ENCODE results near the gene TLE4. TPM values are rescaled to one million over a fixed set of nuclear protein-coding genes. Genes with fewer than 3 reads are reported as not detected.
"Not testable (repeated sequence)": the region's sequence is repeated elsewhere in the genome, so short reads cannot be mapped to it uniquely, and the experiment has no call there.

TLE4 gene
- total and polyA plus RNA-seq, 8 donors, result 6.2 to 85.2 (median 22.0) TPM

DNA sequence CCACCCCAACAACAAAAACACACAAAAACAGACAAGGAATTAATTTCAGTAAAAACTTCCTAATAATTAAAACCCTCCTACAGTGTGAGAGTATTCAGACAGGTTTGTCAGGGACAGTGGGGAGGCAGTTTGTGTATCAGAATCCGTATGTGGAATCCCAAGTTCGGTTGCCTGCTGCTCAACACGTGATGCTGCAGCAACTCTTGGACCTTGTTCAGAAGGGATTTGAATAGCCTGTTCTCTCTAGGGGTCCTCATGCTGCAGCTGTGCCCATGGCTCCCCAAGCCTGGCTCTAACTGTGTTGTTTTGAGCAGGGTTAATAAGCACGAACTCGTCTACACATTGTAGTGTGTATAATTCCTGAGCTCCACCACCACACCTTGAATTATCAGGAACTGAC, 28.7 kb downstream of the TLE4 start:
- Histone ChIP-seq H3K27ac (no peak overlapping the region), H3K36me3 (peaks cover 0 to 7% (median 0%) of the 10 kb centered on the region in 4 donors), H3K27me3 (no peaks in the 10 kb centered on the region), H3K4me3 (no peak overlapping the region), H3K4me1 (peaks cover 0 to 43% (median 13%) of the 10 kb centered on the region in 4 donors), H3K9me3 (peaks cover 0 to 8% (median 8%) of the 10 kb centered on the region in 4 donors)
- intact Hi-C loops (cut with DNase I; ENCODE audit: low total_unique reads), result no loop called here
- 79 to 92% (median 88%) methylated on average over 5 of the region's 5 CpGs for WGBS, 5 donors
- no peak for TF ChIP-seq POLR2AphosphoS5 (IDR thresholded peaks at IDR 0.05)
- no peak for TF ChIP-seq POLR2A (IDR thresholded peaks at IDR 0.05)
- TF ChIP-seq EP300 (IDR thresholded peaks at IDR 0.05), result no peak
- TF ChIP-seq, protein P1, sequence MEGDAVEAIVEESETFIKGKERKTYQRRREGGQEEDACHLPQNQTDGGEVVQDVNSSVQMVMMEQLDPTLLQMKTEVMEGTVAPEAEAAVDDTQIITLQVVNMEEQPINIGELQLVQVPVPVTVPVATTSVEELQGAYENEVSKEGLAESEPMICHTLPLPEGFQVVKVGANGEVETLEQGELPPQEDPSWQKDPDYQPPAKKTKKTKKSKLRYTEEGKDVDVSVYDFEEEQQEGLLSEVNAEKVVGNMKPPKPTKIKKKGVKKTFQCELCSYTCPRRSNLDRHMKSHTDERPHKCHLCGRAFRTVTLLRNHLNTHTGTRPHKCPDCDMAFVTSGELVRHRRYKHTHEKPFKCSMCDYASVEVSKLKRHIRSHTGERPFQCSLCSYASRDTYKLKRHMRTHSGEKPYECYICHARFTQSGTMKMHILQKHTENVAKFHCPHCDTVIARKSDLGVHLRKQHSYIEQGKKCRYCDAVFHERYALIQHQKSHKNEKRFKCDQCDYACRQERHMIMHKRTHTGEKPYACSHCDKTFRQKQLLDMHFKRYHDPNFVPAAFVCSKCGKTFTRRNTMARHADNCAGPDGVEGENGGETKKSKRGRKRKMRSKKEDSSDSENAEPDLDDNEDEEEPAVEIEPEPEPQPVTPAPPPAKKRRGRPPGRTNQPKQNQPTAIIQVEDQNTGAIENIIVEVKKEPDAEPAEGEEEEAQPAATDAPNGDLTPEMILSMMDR (IDR thresholded peaks at IDR 0.05), result no peak
- no peak for DNase-seq

DNA sequence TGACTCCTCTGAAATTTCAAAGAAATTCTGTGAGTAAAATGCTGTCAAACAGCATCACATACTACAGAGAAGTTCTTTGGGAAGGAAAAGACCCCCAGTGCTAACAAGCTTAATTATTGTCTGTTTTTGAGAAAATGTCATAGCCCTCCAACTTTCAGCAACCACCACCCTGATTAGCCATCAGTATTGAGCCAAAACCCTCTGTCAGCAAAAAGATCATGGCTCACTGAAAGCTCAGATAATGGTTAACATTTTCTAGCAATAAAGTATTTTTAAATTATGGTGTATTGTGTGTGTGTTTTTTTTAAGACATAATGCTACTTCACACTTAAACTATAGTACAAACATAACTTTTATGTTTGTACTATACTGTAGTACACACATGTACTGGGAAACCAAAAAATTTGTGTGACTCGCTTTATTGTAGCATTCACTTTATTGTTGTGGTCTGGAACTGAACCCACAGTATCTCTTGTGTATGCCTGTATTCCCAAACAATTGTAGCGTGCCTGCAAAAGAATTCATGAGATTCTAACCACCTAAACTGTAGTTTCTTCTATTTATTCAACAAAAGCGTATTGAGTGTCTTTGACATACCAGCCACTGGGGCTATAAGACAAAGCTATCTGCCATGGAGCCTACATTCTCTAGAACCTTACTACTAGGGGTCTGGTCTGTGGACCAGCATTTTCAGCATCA, 31.6 kb downstream of the TLE4 start:
- peaks cover 0 to 33% (median 14%) of the 10 kb centered on the region in 4 donors for H3K4me1 ChIP-seq
- no peak for DNase-seq
- H3K4me3 ChIP-seq, result no peak overlapping the region
- 95 to 99% (median 97%) methylated on average over 3 of the region's 3 CpGs for WGBS, 5 donors
- H3K27me3 ChIP-seq, result no peaks in the 10 kb centered on the region
- H3K9me3 ChIP-seq, result peaks cover 0 to 8% (median 8%) of the 10 kb centered on the region in 4 donors
- no peak overlapping the region for H3K27ac ChIP-seq
- intact Hi-C loops (cut with DNase I; ENCODE audit: low total_unique reads), result no loop called here
- H3K36me3 ChIP-seq, result peaks cover 0 to 7% (median 0%) of the 10 kb centered on the region in 4 donors
- TF ChIP-seq, protein P1 (IDR thresholded peaks at IDR 0.05), result no peak
- TF ChIP-seq POLR2AphosphoS5 (IDR thresholded peaks at IDR 0.05) (no peak), POLR2A (IDR thresholded peaks at IDR 0.05) (no peak), EP300 (IDR thresholded peaks at IDR 0.05) (no peak)

DNA sequence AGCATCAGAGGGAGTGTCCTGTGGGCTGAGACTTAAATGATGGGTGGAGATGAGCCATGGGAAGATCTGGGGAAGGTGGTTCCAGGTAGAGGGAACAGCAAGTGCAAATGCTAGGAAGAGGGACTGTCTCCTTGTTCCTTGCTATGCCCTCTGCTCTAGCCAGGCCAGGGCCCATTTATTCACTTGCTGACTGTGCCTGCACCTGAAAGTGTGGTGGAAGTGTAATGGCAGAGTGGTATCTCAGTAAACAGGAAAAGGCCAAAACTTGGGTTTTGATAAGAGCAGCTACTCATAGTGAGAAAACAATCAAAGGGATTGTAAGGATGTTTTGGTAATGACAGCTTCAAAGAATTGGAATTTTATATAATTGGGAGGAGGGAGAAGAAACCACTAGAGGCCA, 32.4 kb downstream of the TLE4 start:
- TF ChIP-seq POLR2AphosphoS5 (IDR thresholded peaks at IDR 0.05), result no peak
- no peak for TF ChIP-seq POLR2A (IDR thresholded peaks at IDR 0.05)
- TF ChIP-seq, protein P1 (IDR thresholded peaks at IDR 0.05), result no peak
- peaks cover 0 to 28% (median 10%) of the 10 kb centered on the region in 4 donors for H3K4me1 ChIP-seq
- intact Hi-C loops (cut with DNase I; ENCODE audit: low total_unique reads), result no loop called here
- no peak overlapping the region for H3K4me3 ChIP-seq
- peaks cover 0 to 8% (median 8%) of the 10 kb centered on the region in 4 donors for H3K9me3 ChIP-seq
- no peak for DNase-seq
- no peak overlapping the region for H3K27ac ChIP-seq
- no peaks in the 10 kb centered on the region for H3K27me3 ChIP-seq
- H3K36me3 ChIP-seq, result peaks cover 0 to 7% (median 0%) of the 10 kb centered on the region in 4 donors

DNA sequence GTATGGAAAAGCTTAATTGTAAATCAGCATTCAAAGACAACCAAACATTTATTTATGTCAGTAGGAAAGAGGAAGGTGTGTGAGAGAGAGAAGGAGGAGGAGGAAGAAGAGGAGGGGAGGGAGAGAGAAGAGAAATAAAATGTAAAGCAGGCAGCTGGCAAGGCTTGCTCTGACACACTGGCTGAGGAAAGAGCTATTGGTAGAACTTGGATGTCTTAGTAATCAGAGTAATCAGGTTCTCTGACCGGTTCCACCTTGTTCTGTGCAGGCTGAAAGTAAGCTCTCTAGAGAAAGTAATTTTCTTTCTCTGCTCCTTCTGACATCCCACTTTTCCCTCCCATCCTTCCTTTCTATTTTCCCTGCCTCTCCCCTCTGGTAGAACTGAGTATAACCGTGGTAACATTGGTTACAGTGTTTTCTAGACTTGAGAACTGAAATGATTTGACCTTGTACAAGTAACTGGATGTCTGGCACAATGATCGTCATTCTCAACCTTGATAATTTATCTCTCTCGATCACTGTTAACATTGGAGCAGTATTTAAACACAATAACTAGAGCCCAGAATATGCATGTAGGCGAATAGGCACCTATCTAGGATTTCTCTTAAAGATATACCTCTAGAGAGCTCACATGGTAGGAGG, 33.3 kb downstream of the TLE4 start:
- Histone ChIP-seq H3K4me1 (peaks cover 0 to 31% (median 13%) of the 10 kb centered on the region in 4 donors), H3K4me3 (no peak overlapping the region), H3K9me3 (peaks cover 0 to 8% (median 8%) of the 10 kb centered on the region in 4 donors), H3K27me3 (no peaks in the 10 kb centered on the region), H3K27ac (peak overlapping the region in 1 of 5 donors; percentile 25), H3K36me3 (peaks cover 0 to 7% (median 0%) of the 10 kb centered on the region in 4 donors)
- intact Hi-C loops (cut with DNase I; ENCODE audit: low total_unique reads), result no loop called here
- TF ChIP-seq POLR2AphosphoS5 (IDR thresholded peaks at IDR 0.05), result no peak
- no peak for TF ChIP-seq POLR2A (IDR thresholded peaks at IDR 0.05)
- TF ChIP-seq EP300 (IDR thresholded peaks at IDR 0.05), result no peak
- TF ChIP-seq, protein P1 (IDR thresholded peaks at IDR 0.05), result no peak
- no peak for DNase-seq
- 27 to 57% (median 39%) methylated on average over 5 of the region's 5 CpGs for WGBS, 5 donors

DNA sequence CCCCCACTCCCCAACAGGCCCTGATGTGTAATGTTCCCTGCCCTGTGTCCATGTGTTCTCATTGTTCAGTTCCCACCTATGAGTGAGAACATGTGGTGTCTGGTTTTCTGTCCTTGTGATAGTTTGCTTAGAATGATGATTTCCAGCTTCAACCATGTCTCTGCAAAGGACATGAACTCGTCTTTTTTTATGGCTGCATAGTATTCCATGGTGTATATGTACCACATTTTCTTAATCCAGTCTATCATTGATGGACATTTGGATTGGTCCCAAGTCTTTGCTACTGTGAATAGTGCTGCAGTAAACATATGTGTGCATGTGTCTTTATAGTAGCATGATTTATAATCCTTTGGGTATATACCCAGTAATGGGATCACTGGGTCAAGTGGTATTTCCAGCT, 34.8 kb downstream of the TLE4 start:
- 92 to 100% (median 96%) methylated on average over 1 of the region's 1 CpG for WGBS, 5 donors
- DNase-seq; intact Hi-C loops (cut with DNase I; ENCODE audit: low total_unique reads); H3K4me3 ChIP-seq; H3K36me3 ChIP-seq; H3K27ac ChIP-seq; H3K27me3 ChIP-seq; H3K9me3 ChIP-seq: not testable (repeated sequence)
- peaks cover 0 to 46% (median 20%) of the 10 kb centered on the region in 4 donors for H3K4me1 ChIP-seq

All from stomach (tissue), 9 donors.